ENCODE measurements around the gene HOXA5. TPM values are rescaled to one million over a fixed set of nuclear protein-coding genes. Genes with fewer than 3 reads are reported as not detected.
A peak's percentile ranks its signal among the peaks of the same experiment; 100 is the strongest.

Gene HOXA5
- total RNA-seq, 1 experiment from 2014 or later = 6.7 TPM

DNA sequence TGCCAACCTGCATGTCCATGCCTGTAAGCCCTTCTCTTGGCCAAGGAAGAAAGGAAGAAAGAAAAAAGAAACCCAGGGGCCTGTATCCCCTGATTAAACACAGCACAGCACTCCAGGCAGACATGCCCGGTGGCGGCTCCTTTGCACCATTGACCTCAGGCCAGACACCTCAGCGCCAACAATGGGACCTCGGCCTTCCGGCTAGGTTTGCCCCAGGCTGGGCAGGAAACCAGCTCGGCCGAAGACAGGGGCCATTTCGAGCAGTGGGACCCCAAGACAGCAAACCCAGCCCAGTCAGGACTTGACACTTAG, 27.8 kb upstream of the HOXA5 start:
- Histone ChIP-seq H3K4me2 (ENCODE audit: low read length) (peak overlapping the region; percentile 97), H3K36me3 (ENCODE audit: control insufficient read depth in 1 of 2, insufficient read depth in 2 of 2, low read length in 2 of 2) (no peaks in the 10 kb centered on the region), H2AFZ (ENCODE audit: low read depth, low read length, poor library complexity, severe bottlenecking) (no peak overlapping the region), H3K9me3 (ENCODE audit: control insufficient read depth in 1 of 2, insufficient read depth in 1 of 2, low read depth in 1 of 2, low read length in 2 of 2) (no peaks in the 10 kb centered on the region), H3K4me1 (ENCODE audit: control insufficient read depth in 1 of 2, insufficient read depth in 2 of 2, low read length in 2 of 2) (peaks cover 34 to 73% of the 10 kb centered on the region in 2 experiments), H3K9ac (ENCODE audit: low read length) (peak overlapping the region; percentile 89), H3K4me3 (replicated peaks in 1 of 2; ENCODE audit: low read depth in 1 of 2, low read length in 2 of 2) (peak overlapping the region; percentile 66 to 77), H3K27ac (ENCODE audit: low read depth, low read length) (peak overlapping the region; percentile 91), H3K27me3 (ENCODE audit: insufficient read depth, low read length) (no peaks in the 10 kb centered on the region), H4K20me1 (ENCODE audit: insufficient read depth) (no peaks in the 10 kb centered on the region), H3K9me2 (ENCODE audit: insufficient read depth) (no peaks in the 10 kb centered on the region), H3K79me2 (ENCODE audit: insufficient read depth, low read length) (peaks cover 86% of the 10 kb centered on the region)
- intact Hi-C loops (cut with micrococcal nuclease) = no loop called here
- ChIA-PET POLR2A (interaction anchor here (1.3 to 2.2 kb wide), 3 partner anchors 9 to 21 kb away, joined by 3 to 7 read pairs (median 5); no protein-coding TSS in a partner anchor), RAD21 (ENCODE audit: low non-redundant PET in 1 of 2, low total read pairs in 2 of 2, uncharacterized antibody in 2 of 2, unreplicated experiment in 2 of 2) (interaction anchor here in 1 of 2 experiments (1.9 kb wide), 1 partner anchor 10 kb away, joined by 4 read pairs; no protein-coding TSS in a partner anchor), CTCF (interaction anchor here (1.8 to 6.6 kb wide), 2 partner anchors 8 to 10 kb away, joined by 3 to 32 read pairs; no protein-coding TSS in a partner anchor)
- peak; percentile 24 for ATAC-seq
- no TSS peak for BruUV-seq (replicated peaks)
- DNase-seq (ENCODE audit: low read depth, low spot score) = no peak
- TF ChIP-seq POLR2AphosphoS5 (IDR thresholded peaks at IDR 0.05; ENCODE audit: low read depth, low read length) (peak; percentile 26), CBX3 (IDR thresholded peaks at IDR 0.05; ENCODE audit: low read depth) (no peak), TCF7L2 (IDR thresholded peaks at IDR 0.05; ENCODE audit: borderline replicate concordance, extremely low read depth, insufficient read depth, insufficient read length) (peak; percentile 96)

DNA sequence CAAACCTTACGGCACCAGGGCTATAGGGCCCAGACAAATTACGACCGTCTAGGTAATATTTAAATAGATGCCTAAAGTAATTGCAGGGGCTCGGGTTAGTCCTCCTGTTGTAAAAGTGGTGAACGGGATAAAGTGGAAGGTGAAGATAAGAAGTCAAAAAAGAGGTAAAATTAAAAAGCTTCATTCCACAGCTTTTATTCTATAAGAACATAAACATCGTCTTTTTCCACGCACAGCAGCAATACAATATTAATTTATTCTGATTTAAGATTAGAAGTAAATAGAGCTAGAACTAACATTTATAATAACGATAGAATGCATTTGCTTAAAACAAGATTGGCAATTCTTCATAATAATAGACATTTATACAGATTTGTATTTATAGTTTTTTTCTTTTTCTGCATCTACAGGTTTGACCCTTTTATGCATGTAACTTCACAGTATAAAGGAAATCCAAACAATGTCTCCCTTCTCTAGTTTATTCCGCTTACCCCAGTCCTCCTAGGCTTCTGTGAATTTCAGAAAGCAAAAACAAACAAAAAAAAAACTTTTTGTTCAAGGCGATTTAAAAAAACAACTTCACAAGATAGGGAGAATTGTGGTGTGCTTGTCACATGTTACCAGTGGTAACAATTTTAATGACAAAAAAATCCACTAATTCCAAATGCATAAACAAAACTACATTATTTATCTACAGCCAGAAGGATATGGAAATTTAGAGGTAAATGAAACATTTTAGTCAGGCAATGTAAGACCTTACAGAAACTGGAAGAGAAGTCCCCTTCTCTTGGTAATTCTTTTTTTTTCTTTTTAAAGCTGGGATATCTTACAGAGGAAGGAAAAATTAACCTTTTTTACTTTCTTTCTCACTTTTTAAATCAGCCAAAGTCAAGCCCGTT, 27.2 kb upstream of the HOXA5 start:
- Histone ChIP-seq H3K4me2 (ENCODE audit: low read length) (peak overlapping the region; percentile 97), H3K4me3 (replicated peaks in 1 of 2; ENCODE audit: low read depth in 1 of 2, low read length in 2 of 2) (peak overlapping the region; percentile 77 to 84), H2AFZ (ENCODE audit: low read depth, low read length, poor library complexity, severe bottlenecking) (no peak overlapping the region), H3K79me2 (ENCODE audit: insufficient read depth, low read length) (peaks cover 92% of the 10 kb centered on the region), H3K9me2 (ENCODE audit: insufficient read depth) (no peaks in the 10 kb centered on the region), H3K9me3 (ENCODE audit: control insufficient read depth in 1 of 2, insufficient read depth in 1 of 2, low read depth in 1 of 2, low read length in 2 of 2) (no peaks in the 10 kb centered on the region), H3K27me3 (ENCODE audit: insufficient read depth, low read length) (no peaks in the 10 kb centered on the region), H4K20me1 (ENCODE audit: insufficient read depth) (no peaks in the 10 kb centered on the region), H3K36me3 (ENCODE audit: control insufficient read depth in 1 of 2, insufficient read depth in 2 of 2, low read length in 2 of 2) (no peaks in the 10 kb centered on the region), H3K4me1 (ENCODE audit: control insufficient read depth in 1 of 2, insufficient read depth in 2 of 2, low read length in 2 of 2) (peaks cover 34 to 80% of the 10 kb centered on the region in 2 experiments), H3K27ac (ENCODE audit: low read depth, low read length) (peak overlapping the region; percentile 91), H3K9ac (ENCODE audit: low read length) (peak overlapping the region; percentile 89)
- BruUV-seq (replicated peaks) = TSS peak; percentile 27
- no peak for ATAC-seq
- intact Hi-C loops (cut with micrococcal nuclease) = no loop called here
- CTCF ChIA-PET = interaction anchor here (0.8 to 6.6 kb wide), 3 partner anchors 9 to 891 kb away, joined by 3 to 32 read pairs (median 3); no protein-coding TSS in a partner anchor
- no peak for DNase-seq (ENCODE audit: low read depth, low spot score)
- RAD21 ChIA-PET (ENCODE audit: low non-redundant PET in 1 of 2, low total read pairs in 2 of 2, uncharacterized antibody in 2 of 2, unreplicated experiment in 2 of 2) = interaction anchor here (0.6 to 1.9 kb wide), 2 partner anchors 9 to 10 kb away, joined by 3 to 4 read pairs; no protein-coding TSS in a partner anchor
- POLR2A ChIA-PET = interaction anchor here (1.3 to 2.2 kb wide), 4 partner anchors 10 to 20 kb away, joined by 3 to 7 read pairs (median 6); no protein-coding TSS in a partner anchor
- TF ChIP-seq, protein P1, sequence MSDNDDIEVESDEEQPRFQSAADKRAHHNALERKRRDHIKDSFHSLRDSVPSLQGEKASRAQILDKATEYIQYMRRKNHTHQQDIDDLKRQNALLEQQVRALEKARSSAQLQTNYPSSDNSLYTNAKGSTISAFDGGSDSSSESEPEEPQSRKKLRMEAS (IDR thresholded peaks at IDR 0.05) = no peak
- TF ChIP-seq ELF1 (IDR thresholded peaks at IDR 0.05; ENCODE audit: borderline replicate concordance, low read depth) (no peak), EZH2 (IDR thresholded peaks at IDR 0.05) (no peak), ZNF274 (IDR thresholded peaks at IDR 0.05; ENCODE audit: low read depth, low read length) (no peak), POLR2AphosphoS5 (IDR thresholded peaks at IDR 0.05; ENCODE audit: low read depth, low read length) (no peak), RAD21 (IDR thresholded peaks at IDR 0.05; ENCODE audit: low read depth) (no peak), YY1 (IDR thresholded peaks at IDR 0.05; ENCODE audit: extremely low read depth, insufficient replicate concordance, low read depth, low read length) (no peak)
- TF ChIP-seq, protein P2, sequence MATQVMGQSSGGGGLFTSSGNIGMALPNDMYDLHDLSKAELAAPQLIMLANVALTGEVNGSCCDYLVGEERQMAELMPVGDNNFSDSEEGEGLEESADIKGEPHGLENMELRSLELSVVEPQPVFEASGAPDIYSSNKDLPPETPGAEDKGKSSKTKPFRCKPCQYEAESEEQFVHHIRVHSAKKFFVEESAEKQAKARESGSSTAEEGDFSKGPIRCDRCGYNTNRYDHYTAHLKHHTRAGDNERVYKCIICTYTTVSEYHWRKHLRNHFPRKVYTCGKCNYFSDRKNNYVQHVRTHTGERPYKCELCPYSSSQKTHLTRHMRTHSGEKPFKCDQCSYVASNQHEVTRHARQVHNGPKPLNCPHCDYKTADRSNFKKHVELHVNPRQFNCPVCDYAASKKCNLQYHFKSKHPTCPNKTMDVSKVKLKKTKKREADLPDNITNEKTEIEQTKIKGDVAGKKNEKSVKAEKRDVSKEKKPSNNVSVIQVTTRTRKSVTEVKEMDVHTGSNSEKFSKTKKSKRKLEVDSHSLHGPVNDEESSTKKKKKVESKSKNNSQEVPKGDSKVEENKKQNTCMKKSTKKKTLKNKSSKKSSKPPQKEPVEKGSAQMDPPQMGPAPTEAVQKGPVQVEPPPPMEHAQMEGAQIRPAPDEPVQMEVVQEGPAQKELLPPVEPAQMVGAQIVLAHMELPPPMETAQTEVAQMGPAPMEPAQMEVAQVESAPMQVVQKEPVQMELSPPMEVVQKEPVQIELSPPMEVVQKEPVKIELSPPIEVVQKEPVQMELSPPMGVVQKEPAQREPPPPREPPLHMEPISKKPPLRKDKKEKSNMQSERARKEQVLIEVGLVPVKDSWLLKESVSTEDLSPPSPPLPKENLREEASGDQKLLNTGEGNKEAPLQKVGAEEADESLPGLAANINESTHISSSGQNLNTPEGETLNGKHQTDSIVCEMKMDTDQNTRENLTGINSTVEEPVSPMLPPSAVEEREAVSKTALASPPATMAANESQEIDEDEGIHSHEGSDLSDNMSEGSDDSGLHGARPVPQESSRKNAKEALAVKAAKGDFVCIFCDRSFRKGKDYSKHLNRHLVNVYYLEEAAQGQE (IDR thresholded peaks at IDR 0.05; ENCODE audit: low read depth) = no peak
- TF ChIP-seq, protein P3, sequence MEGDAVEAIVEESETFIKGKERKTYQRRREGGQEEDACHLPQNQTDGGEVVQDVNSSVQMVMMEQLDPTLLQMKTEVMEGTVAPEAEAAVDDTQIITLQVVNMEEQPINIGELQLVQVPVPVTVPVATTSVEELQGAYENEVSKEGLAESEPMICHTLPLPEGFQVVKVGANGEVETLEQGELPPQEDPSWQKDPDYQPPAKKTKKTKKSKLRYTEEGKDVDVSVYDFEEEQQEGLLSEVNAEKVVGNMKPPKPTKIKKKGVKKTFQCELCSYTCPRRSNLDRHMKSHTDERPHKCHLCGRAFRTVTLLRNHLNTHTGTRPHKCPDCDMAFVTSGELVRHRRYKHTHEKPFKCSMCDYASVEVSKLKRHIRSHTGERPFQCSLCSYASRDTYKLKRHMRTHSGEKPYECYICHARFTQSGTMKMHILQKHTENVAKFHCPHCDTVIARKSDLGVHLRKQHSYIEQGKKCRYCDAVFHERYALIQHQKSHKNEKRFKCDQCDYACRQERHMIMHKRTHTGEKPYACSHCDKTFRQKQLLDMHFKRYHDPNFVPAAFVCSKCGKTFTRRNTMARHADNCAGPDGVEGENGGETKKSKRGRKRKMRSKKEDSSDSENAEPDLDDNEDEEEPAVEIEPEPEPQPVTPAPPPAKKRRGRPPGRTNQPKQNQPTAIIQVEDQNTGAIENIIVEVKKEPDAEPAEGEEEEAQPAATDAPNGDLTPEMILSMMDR (IDR thresholded peaks at IDR 0.05 in 2 of 3, conservative IDR thresholded peaks at IDR 0.05 in 1 of 3; ENCODE audit: borderline replicate concordance in 1 of 3, insufficient read depth in 1 of 3, low read depth in 2 of 3, low read length in 2 of 3) = no peak
